SU-DHL-6 (cell line): ENCODE results near the gene FRMD8.

Experiments
- H2AFZ ChIP-seq: fragments of 200-600 bp; sonication (generic); 2 replicates; pipeline ENCODE4 v1.6.1; 2014; ENCODE audit warnings: low read depth, mild to moderate bottlenecking, moderate library complexity, mixed read lengths, antibody characterized with exemption, low read length; ENCODE audit not compliant: severe bottlenecking
- H3F3A ChIP-seq: fragments of 200-600 bp; shearing (Covaris generic); 2 replicates; pipeline ENCODE4 v1.6.0; 2016; ENCODE audit warnings: antibody characterized with exemption, mild to moderate bottlenecking; ENCODE audit not compliant: insufficient read depth
- H3K27ac ChIP-seq: fragments of 200-600 bp; sonication (generic); 2 replicates; pipeline ENCODE4 v1.5.1; 2016; ENCODE audit warnings: low read depth, mild to moderate bottlenecking, low read length, moderate library complexity, mixed read lengths
- H3K27me3 ChIP-seq: fragments of 200-600 bp; sonication (generic), shearing (Covaris generic); 2 replicates; pipeline ENCODE4 v1.6.0; 2014; ENCODE audit warnings: mild to moderate bottlenecking, low read length
- H3K36me3 ChIP-seq: fragments of 200-600 bp; sonication (generic); 2 replicates; pipeline ENCODE4 v1.6.1; 2014; ENCODE audit warnings: mild to moderate bottlenecking, low read length, mixed read lengths
- H3K4me2 ChIP-seq: fragments of 300-600, 200-600 bp; shearing (Covaris generic), sonication (generic); 2 replicates; pipeline ENCODE4 v1.6.0; 2014; ENCODE audit warnings: low read length, low read depth, mild to moderate bottlenecking; ENCODE audit not compliant: poor library complexity, severe bottlenecking
- H3K4me3 ChIP-seq: fragments of 200-600 bp; sonication (generic); 2 replicates; pipeline ENCODE4 v1.5.1; 2014; ENCODE audit warnings: antibody characterized with exemption, low read length, mild to moderate bottlenecking, mixed read lengths; ENCODE audit not compliant: insufficient read depth, poor library complexity, severe bottlenecking
- H3K79me2 ChIP-seq: fragments of 200-600 bp; sonication (generic); 2 replicates; pipeline ENCODE4 v1.6.1; 2014; ENCODE audit warnings: mild to moderate bottlenecking, low read length, moderate library complexity; ENCODE audit not compliant: insufficient read depth
- H3K9ac ChIP-seq: fragments of 200-600 bp; sonication (generic); 2 replicates; pipeline ENCODE4 v1.7.0; 2014; ENCODE audit warnings: mild to moderate bottlenecking, low read length
- H3K9me2 ChIP-seq: fragments of 200-600 bp; sonication (generic); replicated peaks from 2 replicates; pipeline ENCODE4 v1.6.1; 2014; ENCODE audit warnings: low read length; ENCODE audit not compliant: insufficient read depth
- H3K9me3 ChIP-seq: fragments of 200-600 bp; sonication (generic); 2 replicates; pipeline ENCODE4 v1.6.1; 2014; ENCODE audit warnings: low read length, mixed read lengths; ENCODE audit not compliant: insufficient read depth
- H4K20me1 ChIP-seq: fragments of 200-600 bp; sonication (generic); 2 replicates; pipeline ENCODE4 v1.6.1; 2014; ENCODE audit warnings: low read depth, mild to moderate bottlenecking, antibody characterized with exemption, low read length, moderate library complexity, mixed read lengths
- CTCF ChIP-seq: fragments of 200-600 bp; sonication (generic); IDR thresholded peaks from one replicate; pipeline ENCODE4 v1.5.1; 2017; ENCODE audit warnings: antibody characterized with exemption, mild to moderate bottlenecking, low read length, moderate library complexity; ENCODE audit not compliant: insufficient read depth, poor library complexity, severe bottlenecking
- EZH2phosphoT487 ChIP-seq: fragments of 200-600 bp; sonication (generic), shearing (Covaris generic); conservative IDR thresholded peaks from 2 replicates; pipeline ENCODE4 v1.6.1; 2018; ENCODE audit warnings: mild to moderate bottlenecking, antibody characterized with exemption, low read length, moderate library complexity, mixed read lengths

FRMD8 gene

GRCh38 chr11:65383778-65384177, 2.7 kb upstream of the FRMD8 start:
- no peaks in the 10 kb centered on the region for H4K20me1 ChIP-seq
- H3K9ac ChIP-seq = no peak overlapping the region
- no peak overlapping the region for H3K4me2 ChIP-seq
- no peaks in the 10 kb centered on the region for H3K9me2 ChIP-seq
- no peak overlapping the region for H3K27ac ChIP-seq
- no peak overlapping the region for H2AFZ ChIP-seq
- 0 out of 2 replicates have a peak, but pooled peaks cover 5% of the 10 kb centered on the region for H3F3A ChIP-seq
- H3K9me3 ChIP-seq = no peaks in the 10 kb centered on the region
- H3K79me2 ChIP-seq = peaks cover 18% of the 10 kb centered on the region
- H3K36me3 ChIP-seq = no peaks in the 10 kb centered on the region
- no peak overlapping the region for H3K4me3 ChIP-seq
- no peak for TF ChIP-seq CTCF
- no peak for TF ChIP-seq EZH2phosphoT487
- H3K27me3 ChIP-seq = no peaks in the 10 kb centered on the region

DNA sequence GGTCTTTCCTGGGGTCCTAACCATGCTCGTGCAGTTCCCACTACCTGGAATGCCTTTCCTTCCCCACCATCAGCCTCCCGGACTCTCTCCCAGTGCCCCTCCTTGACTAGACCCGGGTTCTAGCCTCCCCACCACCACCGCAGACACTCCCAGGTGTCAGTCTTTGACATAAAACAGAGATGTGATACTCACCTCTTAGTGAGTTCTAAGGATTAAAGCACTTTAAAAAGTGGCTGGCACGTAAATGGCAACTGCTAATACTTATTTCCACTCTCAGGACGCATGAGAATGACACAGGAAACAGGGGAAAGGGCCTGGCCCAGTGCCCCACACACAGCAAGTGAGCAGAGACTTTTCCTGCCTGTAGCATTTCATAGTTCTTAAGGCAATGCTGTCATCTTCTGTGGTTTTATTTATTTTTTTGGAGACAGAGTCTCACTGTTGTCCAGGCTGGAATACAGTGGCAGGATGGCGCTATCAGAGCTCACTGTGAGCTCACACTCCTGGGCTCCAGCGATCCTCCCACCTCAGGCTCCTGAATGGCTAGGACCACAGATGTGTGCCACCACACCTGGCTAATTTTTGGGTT, 2.0 kb upstream of the FRMD8 start:
- Histone ChIP-seq H3K27me3 (no peaks in the 10 kb centered on the region), H3K4me2 (no peak overlapping the region), H4K20me1 (no peaks in the 10 kb centered on the region), H3K9me2 (no peaks in the 10 kb centered on the region), H3K9ac (no peak overlapping the region), H2AFZ (no peak overlapping the region), H3K36me3 (no peaks in the 10 kb centered on the region), H3K9me3 (no peaks in the 10 kb centered on the region), H3K4me3 (no peak overlapping the region), H3K79me2 (peaks cover 23% of the 10 kb centered on the region), H3K27ac (no peak overlapping the region), H3F3A (0 out of 2 replicates have a peak, but pooled peaks cover 5% of the 10 kb centered on the region)
- TF ChIP-seq CTCF (no peak), EZH2phosphoT487 (no peak)

DNA sequence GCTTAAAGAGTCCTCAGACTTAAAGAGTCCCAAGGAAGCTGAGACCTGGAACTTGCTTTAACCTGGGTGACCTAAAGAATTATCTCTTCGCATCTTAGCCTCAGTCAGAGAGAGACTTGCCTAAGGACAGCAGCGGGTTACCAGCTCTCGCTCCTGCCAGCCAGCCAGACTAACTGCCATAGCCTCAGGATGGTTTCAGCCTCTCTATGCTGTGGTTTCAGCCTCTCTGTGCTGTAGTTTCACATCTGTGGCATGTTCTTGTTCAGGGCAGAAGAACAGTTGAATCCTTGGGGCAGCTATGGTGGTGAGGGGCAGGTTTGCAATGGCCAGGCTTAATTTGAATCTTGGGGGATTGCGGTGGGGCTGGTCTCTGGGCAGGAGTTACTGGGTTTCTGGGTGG, 2.3 kb downstream of the FRMD8 start:
- no peak overlapping the region for H3K4me3 ChIP-seq
- H3K9me3 ChIP-seq = no peaks in the 10 kb centered on the region
- no peaks in the 10 kb centered on the region for H3K9me2 ChIP-seq
- no peaks in the 10 kb centered on the region for H3K36me3 ChIP-seq
- peaks cover 44% of the 10 kb centered on the region for H3K79me2 ChIP-seq
- TF ChIP-seq CTCF = no peak
- no peak for TF ChIP-seq EZH2phosphoT487
- H3F3A ChIP-seq = 0 out of 2 replicates have a peak, but pooled peaks cover 5% of the 10 kb centered on the region
- H3K4me2 ChIP-seq = peak overlapping the region; percentile 81
- no peak overlapping the region for H3K27ac ChIP-seq
- H4K20me1 ChIP-seq = no peaks in the 10 kb centered on the region
- H2AFZ ChIP-seq = no peak overlapping the region
- H3K27me3 ChIP-seq = no peaks in the 10 kb centered on the region
- no peak overlapping the region for H3K9ac ChIP-seq
